C4-2B (cell line): ENCODE measurements around the gene FURIN.

Experiments used
- H3K27ac ChIP-seq: fragments of 450-650 bp; 2 replicates; pipeline ENCODE4 v1.5.1; 2017
- CTCF ChIP-seq: fragments of 450-650 bp; conservative IDR thresholded peaks from 2 replicates; pipeline ENCODE4 v1.5.1; 2017; ENCODE audit warnings: mild to moderate bottlenecking
- ZFX ChIP-seq: fragments of 450-650 bp; IDR thresholded peaks from 2 replicates; pipeline ENCODE4 v1.6.1; 2017

The FURIN gene

DNA sequence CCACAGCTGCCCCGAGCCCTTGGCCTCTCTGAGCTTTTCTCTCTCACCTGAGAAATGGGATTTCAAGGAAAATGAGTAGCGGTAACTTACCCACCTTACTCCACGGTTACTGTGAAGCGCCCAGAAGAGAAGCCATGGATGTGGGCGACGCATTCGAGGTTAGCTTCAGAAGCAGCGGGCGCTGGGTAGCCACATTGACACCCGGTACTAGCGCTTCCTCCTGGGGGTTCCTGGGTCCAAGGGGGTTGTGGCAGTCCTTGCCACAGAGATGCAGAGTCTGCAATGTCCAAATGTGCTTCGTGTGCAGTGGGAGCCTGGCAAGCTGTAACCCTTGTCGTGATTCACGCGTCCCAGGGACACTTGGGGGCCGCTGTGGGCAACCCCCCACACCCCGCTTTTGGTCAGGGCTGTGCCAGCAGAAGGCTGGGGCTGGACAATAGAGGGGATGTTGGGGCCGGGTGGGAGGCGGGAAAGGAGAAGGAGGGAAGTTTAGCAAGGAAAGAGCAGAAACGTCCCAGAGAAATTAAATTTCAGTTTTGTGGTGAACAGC is 41.4 kb upstream of the FURIN start:
- no peak overlapping the region for H3K27ac ChIP-seq
- TF ChIP-seq CTCF, result no peak
- TF ChIP-seq ZFX, result no peak

GRCh38 chr15:90828111-90828510 is 40.3 kb upstream of the FURIN start:
- no peak for TF ChIP-seq ZFX
- no peak for TF ChIP-seq CTCF
- H3K27ac ChIP-seq, result no peak overlapping the region

DNA sequence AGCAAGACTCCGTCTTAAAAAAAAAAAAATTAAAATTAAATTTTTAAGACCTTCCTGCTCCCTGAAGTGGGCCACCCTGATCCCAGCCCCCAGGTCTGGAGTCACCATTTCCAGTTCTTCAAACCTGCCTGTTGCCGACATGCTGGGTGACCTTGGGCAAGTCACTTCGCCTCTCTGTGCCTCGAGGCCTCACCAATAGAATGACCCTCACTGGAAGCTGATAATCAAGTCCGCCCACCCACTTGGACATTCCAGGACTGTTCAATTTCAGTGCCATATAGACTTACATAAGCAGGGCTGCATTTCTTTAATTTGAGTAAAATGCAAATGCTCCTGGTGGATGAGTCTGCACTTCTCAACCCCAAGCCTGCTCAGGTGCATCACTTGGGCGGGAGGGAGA is 39.3 kb upstream of the FURIN start:
- no peak for TF ChIP-seq ZFX
- TF ChIP-seq CTCF, result no peak

DNA sequence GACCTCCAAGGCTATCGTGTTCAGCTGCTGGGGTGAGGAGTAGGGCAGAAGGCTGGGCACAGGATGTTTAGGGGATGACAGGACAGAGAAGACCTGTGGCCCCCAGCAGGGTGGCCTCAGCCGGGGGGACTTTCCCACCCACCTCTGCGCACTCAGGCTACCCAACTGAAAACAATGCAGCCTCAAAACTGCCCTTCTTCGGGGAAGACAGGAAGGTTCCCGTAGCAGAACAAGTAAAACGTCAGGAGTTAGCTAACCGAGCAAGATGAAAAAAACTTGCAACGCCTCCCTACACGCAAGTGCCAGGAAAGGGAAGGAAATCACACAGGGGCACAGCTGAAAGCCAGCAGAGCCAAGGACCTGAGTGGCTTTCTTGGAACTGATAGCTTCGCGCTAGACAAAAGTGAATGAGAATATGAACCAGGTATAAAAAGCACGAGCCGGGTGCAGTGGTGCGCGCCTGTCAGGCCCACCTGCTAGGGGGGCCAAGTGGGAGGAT is 38.4 kb upstream of the FURIN start:
- TF ChIP-seq ZFX, result no peak
- TF ChIP-seq CTCF, result no peak
- H3K27ac ChIP-seq, result no peak overlapping the region

More for the DNA sequence above, 39.3 kb upstream of the FURIN start:
- H3K27ac ChIP-seq, result no peak overlapping the region

DNA sequence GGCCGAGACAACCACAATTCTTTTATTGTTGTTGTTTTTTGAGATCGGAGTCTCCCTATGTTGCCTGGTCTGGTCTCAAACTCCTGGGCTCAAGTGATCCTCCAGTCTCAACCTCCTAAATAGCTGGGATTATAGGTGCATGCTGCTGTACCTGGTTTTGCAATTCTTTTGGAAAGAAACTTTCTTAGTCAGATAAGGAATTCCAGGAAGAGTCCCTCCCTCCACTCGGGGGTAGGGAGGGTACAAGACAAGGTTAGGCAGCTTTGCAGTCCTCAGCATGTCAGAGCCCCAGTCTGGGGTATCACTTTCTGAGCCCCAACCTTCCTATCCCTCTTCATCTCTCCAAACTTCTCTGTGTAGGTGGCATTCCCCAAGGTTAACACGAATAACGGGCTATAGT is 33.8 kb upstream of the FURIN start:
- TF ChIP-seq CTCF (no peak), ZFX (no peak)
- no peak overlapping the region for H3K27ac ChIP-seq

- TF ChIP-seq CTCF (no peak), ZFX (no peak)
- H3K27ac ChIP-seq, result no peak overlapping the region
Measured at GRCh38 chr15:90836296-90836871, 32.0 kb upstream of the FURIN start.

GRCh38 chr15:90837094-90837493 is 31.3 kb upstream of the FURIN start:
- TF ChIP-seq CTCF (no peak), ZFX (no peak)
- no peak overlapping the region for H3K27ac ChIP-seq
